A549 treated with CORT108297 at 1 μM for 4 hours (cell line): ENCODE measurements around the gene MARS2. TPM values are rescaled to one million over a fixed set of nuclear protein-coding genes. Genes with fewer than 3 reads are reported as not detected.

ENCODE experiments used
- total RNA-seq: library from RNA; stranded (reverse); fragments of 200-300 nt; extraction: Qiagen RNA extraction; gene quantifications from 5 replicates; pipeline ENCODE4 v1.2.3, GENCODE V29; 2022

Gene MARS2
- total RNA-seq, result 10.4 to 11.5 TPM (median 11.2 TPM) in 5 replicates

GRCh38 chr2:197705121-197705911, at the start of gene MARS2:
TSS of gene MARS2 (plus strand) at chr2:197705369. CDS start at chr2:197705406, 37 bp downstream.

GRCh38 chr2:197675246-197675645, 29.9 kb upstream of the MARS2 start, which contains the start of gene RFTN2:
TSS of gene RFTN2 (minus strand) at chr2:197675587. CDS start at chr2:197675458, 129 bp downstream.

Other genes with a start within 250 kb of the MARS2 start
- 598 to 787 TPM (median 619 TPM) in 5 replicates for gene HSPD1, start 205.5 kb upstream of the MARS2 start, total RNA-seq
- gene HSPE1, start 205.0 kb upstream of the MARS2 start, total RNA-seq, result 462 to 998 TPM (median 528 TPM) in 5 replicates
- 22.7 to 37.7 TPM (median 27.4 TPM) in 5 replicates for gene MOB4, start 189.3 kb upstream of the MARS2 start, total RNA-seq
- 0.01 TPM in 1 of 5 replicates, not detected in the others for gene RFTN2, start 29.8 kb upstream of the MARS2 start, total RNA-seq
- not detected in 5 replicates for gene BOLL, start 80.0 kb downstream of the MARS2 start, total RNA-seq
- gene PLCL1, start 99.2 kb downstream of the MARS2 start, total RNA-seq, result 0.02 TPM in 1 of 5 replicates, not detected in the others